H1 (cell line): ENCODE results near the gene RSF1. TPM values are rescaled to one million over a fixed set of nuclear protein-coding genes. Genes with fewer than 3 reads are reported as not detected.
A peak's percentile ranks its signal among the peaks of the same experiment; 100 is the strongest.

Source experiments
- CTCF ChIA-PET: fragments of 300-600 bp; sonication (Branson Sonifier 250); formaldehyde crosslinking; loops from one replicate; lab custom pipeline; 2021; ENCODE audit not compliant: partially characterized antibody; lab: Charles Lee
- POLR2A ChIA-PET: fragments of 300-600 bp; sonication (Branson Sonifier 250); formaldehyde crosslinking; loops from one replicate; lab custom pipeline; 2021; ENCODE audit warnings: inconsistent platforms; ENCODE audit not compliant: partially characterized antibody; lab: Charles Lee
- DNase-seq, 2 experiments: peaks; one replicate each; pipeline versions ENCODE4 v3.0.0 to v3.0.0-alpha.2; 2010 to 2022; ENCODE audit warnings: low spot score in 2 of 2, low read depth in 1 of 2, mixed read lengths in 1 of 2
- FAIRE-seq: peaks from 2 replicates; lab custom pipeline; 2011; peaks lifted over from hg19 to GRCh38; lab: Jason Lieb, UNC
- H2AFZ ChIP-seq: 2 replicates; pipeline ENCODE4 v1.8.1; 2012; ENCODE audit warnings: low read length, inconsistent platforms
- H2AK5ac ChIP-seq: 2 replicates; pipeline ENCODE4 v1.6.1; 2013; ENCODE audit warnings: low read depth, low read length
- H2BK120ac ChIP-seq: replicated peaks from 2 replicates; pipeline ENCODE3; 2013; ENCODE audit warnings: low read depth, low read length, inconsistent platforms
- H2BK12ac ChIP-seq: 2 replicates; pipeline ENCODE4 v1.6.1; 2013; ENCODE audit warnings: low read depth, low read length
- H2BK15ac ChIP-seq: 2 replicates; pipeline ENCODE4 v1.6.1; 2013; ENCODE audit warnings: low read length
- H2BK20ac ChIP-seq: 2 replicates; pipeline ENCODE4 v1.6.1; 2013; ENCODE audit warnings: low read length
- H2BK5ac ChIP-seq: 2 replicates; pipeline ENCODE4 v1.6.1; 2013; ENCODE audit warnings: low read depth, low read length
- H3K14ac ChIP-seq: 2 replicates; pipeline ENCODE4 v1.6.1; 2013; ENCODE audit warnings: inconsistent platforms; ENCODE audit not compliant: insufficient read length
- H3K18ac ChIP-seq: 2 replicates; pipeline ENCODE4 v1.6.1; 2013; ENCODE audit warnings: low read length; ENCODE audit errors: extremely low read depth
- H3K23ac ChIP-seq: 2 replicates; pipeline ENCODE4 v1.6.1; 2013; ENCODE audit warnings: inconsistent platforms; ENCODE audit not compliant: insufficient read length
- H3K23me2 ChIP-seq: 2 replicates; pipeline ENCODE4 v1.6.1; 2013; ENCODE audit warnings: low read depth, low read length
- H3K27ac ChIP-seq: 2 replicates; pipeline ENCODE4 v1.6.1; 2011; ENCODE audit warnings: low read depth, low read length, inconsistent platforms
- H3K27me3 ChIP-seq, 4 experiments: replicated peaks in 1 of 4; 1 replicate in 1 of 4; 2 replicates in 3 of 4; pipeline versions ENCODE4 v1.6.1 to v1.8.1; 2011 to 2013; ENCODE audit warnings: low read length in 3 of 4, mild to moderate bottlenecking in 3 of 4, inconsistent platforms in 2 of 4, mixed read lengths in 2 of 4, moderate library complexity in 1 of 4; ENCODE audit not compliant: control insufficient read depth in 3 of 4, insufficient read depth in 3 of 4; ENCODE audit errors: extremely low read depth in 1 of 4
- H3K36me3 ChIP-seq, 4 experiments: 2 replicates each; pipeline versions ENCODE4 v1.6.1 to v1.8.1; 2011 to 2013; ENCODE audit warnings: mild to moderate bottlenecking in 4 of 4, low read length in 3 of 4, moderate library complexity in 2 of 4, control low read depth in 1 of 4, inconsistent platforms in 1 of 4; ENCODE audit not compliant: insufficient read depth in 4 of 4, control insufficient read depth in 2 of 4
- H3K4ac ChIP-seq: replicated peaks from 2 replicates; pipeline ENCODE3; 2013; ENCODE audit warnings: low read length, low read depth, mixed read lengths, inconsistent platforms; ENCODE audit not compliant: insufficient read length
- H3K4me1 ChIP-seq, 4 experiments: replicated peaks in 1 of 4; 1 replicate in 1 of 4; 2 replicates in 3 of 4; pipeline versions ENCODE4 v1.6.1 to v1.8.1; 2011 to 2013; ENCODE audit warnings: low read length in 3 of 4, inconsistent platforms in 2 of 4, mixed read lengths in 1 of 4; ENCODE audit not compliant: insufficient read depth in 4 of 4, control insufficient read depth in 3 of 4
- H3K4me2 ChIP-seq, 2 experiments: 2 replicates each; pipeline versions ENCODE4 v1.6.1 to v1.8.1; 2011 to 2013; ENCODE audit warnings: low read depth in 2 of 2, low read length in 2 of 2, control low read depth in 1 of 2, inconsistent platforms in 1 of 2, mild to moderate bottlenecking in 1 of 2; ENCODE audit not compliant: insufficient read depth in 1 of 2
- H3K4me3 ChIP-seq, 4 experiments: fragments of 200-600, 300-600 bp in 1 of 4; sonication (generic), shearing (Covaris generic), sonication (Bioruptor Twin) in 1 of 4; 2 replicates each; pipeline versions ENCODE4 v1.5.1 to v1.8.1; 2011 to 2016; ENCODE audit warnings: low read length in 4 of 4, low read depth in 3 of 4, control low read depth in 2 of 4, inconsistent platforms in 2 of 4, mild to moderate bottlenecking in 2 of 4, mixed read lengths in 1 of 4, moderate library complexity in 1 of 4; ENCODE audit not compliant: insufficient read depth in 2 of 4; ENCODE audit errors: extremely low read depth in 1 of 4
- H3K56ac ChIP-seq: replicated peaks from 2 replicates; pipeline ENCODE3; 2013; ENCODE audit warnings: low read depth, mild to moderate bottlenecking, mixed read lengths, low read length, inconsistent platforms; ENCODE audit not compliant: insufficient read length
- H3K79me1 ChIP-seq: 2 replicates; pipeline ENCODE4 v1.6.1; 2013; ENCODE audit warnings: low read depth, low read length, control low read depth
- H3K79me2 ChIP-seq, 2 experiments: 2 replicates each; pipeline versions ENCODE4 v1.6.1 to v1.8.1; 2012 to 2013; ENCODE audit warnings: low read length in 2 of 2, mild to moderate bottlenecking in 2 of 2, inconsistent platforms in 1 of 2; ENCODE audit not compliant: insufficient read depth in 2 of 2, control insufficient read depth in 1 of 2
- H3K9ac ChIP-seq, 4 experiments: replicated peaks in 1 of 4; 1 replicate in 1 of 4; 2 replicates in 3 of 4; pipeline versions ENCODE4 v1.6.1 to v1.8.1; 2011 to 2013; ENCODE audit warnings: low read depth in 3 of 4, low read length in 3 of 4, control low read depth in 2 of 4, mild to moderate bottlenecking in 2 of 4, moderate library complexity in 2 of 4, inconsistent platforms in 1 of 4; ENCODE audit errors: extremely low read depth in 1 of 4
- H3K9me3 ChIP-seq, 2 experiments: 2 replicates each; pipeline versions ENCODE4 v1.6.1 to v1.8.1; 2012 to 2013; ENCODE audit warnings: mild to moderate bottlenecking in 2 of 2, moderate library complexity in 2 of 2, control low read depth in 1 of 2, inconsistent platforms in 1 of 2, low read depth in 1 of 2, low read length in 1 of 2, mixed read lengths in 1 of 2; ENCODE audit not compliant: insufficient read depth in 2 of 2
- H4K20me1 ChIP-seq, 2 experiments: replicated peaks in 1 of 2; 2 replicates each; pipeline versions ENCODE3 to v1.8.1; 2011 to 2013; ENCODE audit warnings: inconsistent platforms in 2 of 2, low read length in 2 of 2, mild to moderate bottlenecking in 1 of 2; ENCODE audit not compliant: insufficient read depth in 2 of 2, control insufficient read depth in 1 of 2
- H4K5ac ChIP-seq: 2 replicates; pipeline ENCODE4 v1.6.1; 2013; ENCODE audit warnings: low read length, low read depth, mixed read lengths, inconsistent platforms; ENCODE audit not compliant: insufficient read length
- H4K8ac ChIP-seq: 2 replicates; pipeline ENCODE4 v1.8.0; 2013; ENCODE audit warnings: mild to moderate bottlenecking, moderate library complexity, low read length, inconsistent platforms; ENCODE audit not compliant: insufficient read depth; ENCODE audit errors: extremely low read depth
- H4K91ac ChIP-seq: replicated peaks from 2 replicates; pipeline ENCODE3; 2013; ENCODE audit warnings: low read length, mixed read lengths, inconsistent platforms; ENCODE audit not compliant: insufficient read length
- EGR1 ChIP-seq: IDR thresholded peaks from 2 replicates; pipeline ENCODE4 v1.6.1; 2011; ENCODE audit warnings: low read depth, low read length, borderline replicate concordance
- WGBS, 2 experiments: shearing (Covaris generic) in 1 of 2; methylation state at CpG; one replicate each; pipeline versions ENCODE4 v1.1.6 to v1.1.7; 2013 to 2015; ENCODE audit warnings: low lambda C conversion rate in 2 of 2, mixed read lengths in 2 of 2, inconsistent platforms in 1 of 2, low coverage in 1 of 2, missing lambda C conversion rate in 1 of 2; ENCODE audit not compliant: insufficient replicate concordance in 2 of 2, insufficient coverage in 1 of 2, insufficient read length in 1 of 2; ENCODE audit errors: extremely low coverage in 1 of 2, missing lambda C conversion rate in 1 of 2; 5-methylcytosine and 5-hydroxymethylcytosine counted together
- long read RNA-seq, 2 experiments: library from RNA in 1 of 2; library from capped mRNA in 1 of 2; stranded (forward); transcript quantifications; one replicate each; pipeline ENCODE4 v2.0.0, GENCODE V29; 2021; ENCODE audit warnings: inconsistent platforms in 1 of 2
- polyA minus RNA-seq, 3 experiments: library from RNA; depleted of rRNA, polyadenylated mRNA; stranded (reverse); fragments of >200 nt; gene quantifications; 1 replicate in 2 of 3; 2 replicates in 1 of 3; pipeline ENCODE4 v1.2.3, GENCODE V29; 2011
- polyA plus RNA-seq, 7 experiments: library from polyadenylated mRNA; depleted of rRNA in 3 of 7; stranded (reverse) in 5 of 7; unstranded in 2 of 7; fragments of >200 nt in 5 of 7; fragments of 200-250 nt in 2 of 7; gene quantifications; 1 replicate in 5 of 7; 2 replicates in 1 of 7; 4 replicates in 1 of 7; pipeline versions ENCODE4 v1.2.1 to v1.2.3, GENCODE V29; 2011 to 2013; ENCODE audit warnings: missing spikeins in 2 of 7, mixed read lengths in 2 of 7
- total RNA-seq: library from RNA; stranded (reverse); fragmentation: NEBNext Ultra II Directional; extraction: Animal tissue kit (Norgen Biotek cat#: 25700); gene quantifications from 2 replicates; pipeline ENCODE4 v1.2.1, GENCODE V29; 2021

The RSF1 gene, protein sequence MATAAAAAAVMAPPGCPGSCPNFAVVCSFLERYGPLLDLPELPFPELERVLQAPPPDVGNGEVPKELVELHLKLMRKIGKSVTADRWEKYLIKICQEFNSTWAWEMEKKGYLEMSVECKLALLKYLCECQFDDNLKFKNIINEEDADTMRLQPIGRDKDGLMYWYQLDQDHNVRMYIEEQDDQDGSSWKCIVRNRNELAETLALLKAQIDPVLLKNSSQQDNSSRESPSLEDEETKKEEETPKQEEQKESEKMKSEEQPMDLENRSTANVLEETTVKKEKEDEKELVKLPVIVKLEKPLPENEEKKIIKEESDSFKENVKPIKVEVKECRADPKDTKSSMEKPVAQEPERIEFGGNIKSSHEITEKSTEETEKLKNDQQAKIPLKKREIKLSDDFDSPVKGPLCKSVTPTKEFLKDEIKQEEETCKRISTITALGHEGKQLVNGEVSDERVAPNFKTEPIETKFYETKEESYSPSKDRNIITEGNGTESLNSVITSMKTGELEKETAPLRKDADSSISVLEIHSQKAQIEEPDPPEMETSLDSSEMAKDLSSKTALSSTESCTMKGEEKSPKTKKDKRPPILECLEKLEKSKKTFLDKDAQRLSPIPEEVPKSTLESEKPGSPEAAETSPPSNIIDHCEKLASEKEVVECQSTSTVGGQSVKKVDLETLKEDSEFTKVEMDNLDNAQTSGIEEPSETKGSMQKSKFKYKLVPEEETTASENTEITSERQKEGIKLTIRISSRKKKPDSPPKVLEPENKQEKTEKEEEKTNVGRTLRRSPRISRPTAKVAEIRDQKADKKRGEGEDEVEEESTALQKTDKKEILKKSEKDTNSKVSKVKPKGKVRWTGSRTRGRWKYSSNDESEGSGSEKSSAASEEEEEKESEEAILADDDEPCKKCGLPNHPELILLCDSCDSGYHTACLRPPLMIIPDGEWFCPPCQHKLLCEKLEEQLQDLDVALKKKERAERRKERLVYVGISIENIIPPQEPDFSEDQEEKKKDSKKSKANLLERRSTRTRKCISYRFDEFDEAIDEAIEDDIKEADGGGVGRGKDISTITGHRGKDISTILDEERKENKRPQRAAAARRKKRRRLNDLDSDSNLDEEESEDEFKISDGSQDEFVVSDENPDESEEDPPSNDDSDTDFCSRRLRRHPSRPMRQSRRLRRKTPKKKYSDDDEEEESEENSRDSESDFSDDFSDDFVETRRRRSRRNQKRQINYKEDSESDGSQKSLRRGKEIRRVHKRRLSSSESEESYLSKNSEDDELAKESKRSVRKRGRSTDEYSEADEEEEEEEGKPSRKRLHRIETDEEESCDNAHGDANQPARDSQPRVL (N-terminal part only)
- total RNA-seq (79.3 and 87.9 TPM in 2 replicates), polyA plus RNA-seq (2011; rRNA removed) (16.7 and 17.8 TPM in 2 replicates), polyA minus RNA-seq (2011; rRNA and poly(A)+ RNA removed) (36.1 and 44.6 TPM in 2 replicates)
- polyA plus RNA-seq (2011; cell fraction: cytosol; rRNA removed): 34.3 TPM
- polyA plus RNA-seq (2011; cell fraction: nucleus; rRNA removed): 15.5 TPM
- 55.5 to 73.7 TPM (median 55.6 TPM) in 4 replicates for polyA plus RNA-seq (2012, experiment 1 of 2)
- polyA plus RNA-seq (2012, experiment 2 of 2): 2.3 TPM
- polyA plus RNA-seq (2013, experiment 1 of 2): 90.3 TPM
- polyA plus RNA-seq (2013, experiment 2 of 2): 87.7 TPM
- 31.1 TPM for polyA minus RNA-seq (2011; cell fraction: cytosol; rRNA and poly(A)+ RNA removed)
- 48.7 TPM for polyA minus RNA-seq (2011; cell fraction: nucleus; rRNA and poly(A)+ RNA removed)
- long read RNA-seq, experiment 1, partial matches to known transcripts: 6 of 27 reads
- long read RNA-seq, experiment 1, other reads (novel, unspliced or antisense): 19 of 27 reads
- long read RNA-seq, experiment 2, transcript RSF1-206 (6 exons, 2,107 nt): major isoform, 59 of 82 reads
- long read RNA-seq, experiment 2, partial matches to known transcripts: 10 of 82 reads
- long read RNA-seq, experiment 2, other reads (novel, unspliced or antisense): 12 of 82 reads

DNA sequence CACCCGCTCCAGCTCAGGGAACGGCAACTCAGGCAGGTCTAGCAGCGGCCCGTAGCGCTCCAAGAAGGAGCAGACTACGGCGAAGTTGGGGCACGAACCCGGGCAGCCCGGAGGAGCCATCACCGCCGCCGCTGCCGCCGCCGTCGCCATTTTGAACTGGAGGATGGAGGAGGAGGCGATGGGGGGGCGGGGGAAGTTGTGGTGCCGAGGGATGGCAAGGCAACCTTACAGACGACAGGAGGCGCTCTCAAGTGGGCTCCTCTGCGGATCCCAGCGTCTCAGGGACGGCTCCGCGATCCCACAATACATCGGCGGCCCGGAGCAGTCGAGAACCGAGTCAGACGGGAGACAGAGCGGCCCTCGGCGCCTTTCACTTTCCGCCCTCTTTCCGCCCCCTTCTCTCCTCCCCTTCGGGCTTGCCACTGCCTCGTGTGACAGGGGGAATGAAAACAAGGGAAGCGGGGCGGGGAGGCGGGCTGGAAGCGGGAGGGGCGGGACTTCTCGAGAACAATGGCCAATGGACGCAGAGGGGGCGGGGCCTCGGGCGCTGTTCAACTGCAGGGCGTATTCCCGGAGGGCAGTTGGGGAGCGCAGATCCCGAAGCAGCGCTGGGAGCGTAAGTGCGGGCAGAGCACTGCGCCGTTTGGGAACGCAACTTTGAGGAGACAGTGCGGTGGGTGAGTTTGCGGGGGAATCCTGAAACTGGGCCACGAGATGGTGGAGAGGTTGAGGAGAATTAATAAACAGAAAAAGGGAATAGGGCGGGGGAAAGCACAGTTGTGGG lies at the start of gene RSF1, which contains the start of gene AAMDC:
TSS of gene RSF1 (minus strand) at position 158 of the 784 bp plus-strand sequence. CDS start at position 150, 8 bp downstream.
TSS of gene AAMDC (plus strand) at position 580 of the 784 bp plus-strand sequence. CDS start 21,353 bp downstream, outside the sequence.
- H3K4me1 ChIP-seq: peaks cover 0 to 3% (median 2%) of the 10 kb centered on the region in 4 experiments; a peak in 5 of 7 replicates
- no peak for FAIRE-seq
- H3K23me2 ChIP-seq: peaks cover 5% of the 10 kb centered on the region
- peak within 1 kb of the TSS; percentile 99 for H4K8ac ChIP-seq
- H4K91ac ChIP-seq: peak within 1 kb of the TSS; percentile 97
- peak within 1 kb of the TSS; percentile 74; the same call in 1 of the 2 replicates for H2BK15ac ChIP-seq
- WGBS, 2 experiments: 2% methylated on average over 37 of the region's 64 CpGs; no CpG with 5 or more reads in 1 of the 2 experiments
- H3K79me2 ChIP-seq: peaks cover 25 to 35% of the 10 kb centered on the region in 2 experiments
- H3K56ac ChIP-seq: peak within 1 kb of the TSS; percentile 97
- H2BK120ac ChIP-seq: peak within 1 kb of the TSS; percentile 65
- peaks cover 4 to 5% of the 10 kb centered on the region in 2 experiments for H4K20me1 ChIP-seq
- H2BK20ac ChIP-seq: no peak within 1 kb of the TSS
- no peaks in the 10 kb centered on the region for H3K27me3 ChIP-seq
- H3K36me3 ChIP-seq: no peaks in the 10 kb centered on the region
- H3K4me3 ChIP-seq: peak within 1 kb of the TSS; percentile 79 to 96 (median 84)
- no peak within 1 kb of the TSS for H3K4ac ChIP-seq
- peak; percentile 93 to 98 for DNase-seq
- POLR2A ChIA-PET: interaction anchor here (0.6 to 2.3 kb wide), 8 partner anchors 10 to 174 kb away, joined by 3 to 12 read pairs (median 4); partner anchors contain the start of gene INTS4
- peak within 1 kb of the TSS; percentile 98 for H4K5ac ChIP-seq
- no peak within 1 kb of the TSS for H3K23ac ChIP-seq
- peak within 1 kb of the TSS; percentile 93 to 98 (median 96) for H3K9ac ChIP-seq
- H3K27ac ChIP-seq: peak within 1 kb of the TSS; percentile 97
- no peak within 1 kb of the TSS; the same call in 1 of the 2 replicates for H2BK12ac ChIP-seq
- peak within 1 kb of the TSS; percentile 95 for H2BK5ac ChIP-seq
- H3K14ac ChIP-seq: no peak within 1 kb of the TSS
- H3K4me2 ChIP-seq: peak within 1 kb of the TSS; percentile 87 to 98
- peaks cover 2% of the 10 kb centered on the region; the same call in 1 of the 2 replicates for H3K79me1 ChIP-seq
- H2AFZ ChIP-seq: peak within 1 kb of the TSS; percentile 95
- H2AK5ac ChIP-seq: no peak within 1 kb of the TSS
- CTCF ChIA-PET: interaction anchor here (0.8 to 4.0 kb wide), 3 partner anchors 32 to 262 kb away, joined by 3 to 11 read pairs (median 4); no protein-coding TSS in a partner anchor
- H3K18ac ChIP-seq: peak within 1 kb of the TSS; percentile 99
- H3K9me3 ChIP-seq: no peaks in the 10 kb centered on the region
- peak; percentile 32 for TF ChIP-seq EGR1
